Measurements from ENCODE around the gene KCNJ12. TPM values are rescaled to one million over a fixed set of nuclear protein-coding genes. Genes with fewer than 3 reads are reported as not detected.
"Not testable (repeated sequence)": the region's sequence is repeated elsewhere in the genome, so short reads cannot be mapped to it uniquely, and the experiment has no call there.

Gene KCNJ12
- total RNA-seq, 2 experiments from 2014 or later = not detected

DNA sequence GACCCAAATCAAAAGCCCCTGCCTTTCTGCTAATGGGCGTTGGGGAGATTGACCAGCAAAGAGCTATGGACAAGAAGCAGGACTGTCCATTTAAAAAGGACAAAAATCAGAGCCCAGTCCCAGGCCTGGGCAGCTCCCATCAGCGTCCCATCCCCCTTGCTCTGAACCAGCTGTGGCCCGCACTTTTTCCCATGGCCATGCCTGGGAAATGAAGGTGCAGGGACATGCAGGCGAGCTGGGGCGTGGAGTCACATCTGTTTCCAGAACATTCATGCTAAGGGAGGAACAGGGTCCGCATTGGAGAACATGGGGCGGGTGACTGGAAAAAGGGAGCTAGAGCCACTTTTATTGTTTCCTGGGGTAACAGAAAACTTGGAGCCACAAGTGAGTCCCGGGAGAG, 50.7 kb downstream of the KCNJ12 start:
- intact Hi-C loops (cut with micrococcal nuclease) = loop anchor here (10.0 kb wide), 1 partner anchor 278 kb away; no protein-coding TSS in a partner anchor
- H3K9me3 Mint-ChIP-seq = not testable (repeated sequence)

DNA sequence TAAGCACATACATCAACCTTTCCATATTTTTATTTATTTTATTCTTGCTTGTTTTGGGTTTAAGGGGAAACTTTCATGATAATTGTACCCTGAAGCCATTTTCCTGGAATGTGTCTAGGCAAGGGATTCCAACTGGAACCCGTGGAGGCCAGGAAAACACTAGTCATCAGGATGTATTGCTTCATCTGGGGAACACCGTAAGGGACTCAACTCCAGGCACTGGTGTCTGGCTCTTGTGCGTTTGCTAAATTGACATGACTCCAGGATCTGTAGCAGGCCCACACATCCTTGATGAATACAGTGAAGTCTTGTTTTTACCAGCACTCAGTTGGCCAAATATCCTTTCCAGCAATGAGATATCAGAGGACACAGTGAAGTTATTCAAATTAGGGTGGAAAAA, 51.6 kb downstream of the KCNJ12 start:
- DNase-seq = not testable (repeated sequence)

More for the DNA sequence above, 50.7 kb downstream of the KCNJ12 start:
- DNase-seq; H3K36me3 Mint-ChIP-seq (ENCODE audit: low read depth); H3K27ac Mint-ChIP-seq; H3K27me3 Mint-ChIP-seq (ENCODE audit: low read depth); CTCF ChIA-PET; H3K4me1 Mint-ChIP-seq (ENCODE audit: low read depth); H3K4me3 Mint-ChIP-seq: not testable (repeated sequence)

DNA sequence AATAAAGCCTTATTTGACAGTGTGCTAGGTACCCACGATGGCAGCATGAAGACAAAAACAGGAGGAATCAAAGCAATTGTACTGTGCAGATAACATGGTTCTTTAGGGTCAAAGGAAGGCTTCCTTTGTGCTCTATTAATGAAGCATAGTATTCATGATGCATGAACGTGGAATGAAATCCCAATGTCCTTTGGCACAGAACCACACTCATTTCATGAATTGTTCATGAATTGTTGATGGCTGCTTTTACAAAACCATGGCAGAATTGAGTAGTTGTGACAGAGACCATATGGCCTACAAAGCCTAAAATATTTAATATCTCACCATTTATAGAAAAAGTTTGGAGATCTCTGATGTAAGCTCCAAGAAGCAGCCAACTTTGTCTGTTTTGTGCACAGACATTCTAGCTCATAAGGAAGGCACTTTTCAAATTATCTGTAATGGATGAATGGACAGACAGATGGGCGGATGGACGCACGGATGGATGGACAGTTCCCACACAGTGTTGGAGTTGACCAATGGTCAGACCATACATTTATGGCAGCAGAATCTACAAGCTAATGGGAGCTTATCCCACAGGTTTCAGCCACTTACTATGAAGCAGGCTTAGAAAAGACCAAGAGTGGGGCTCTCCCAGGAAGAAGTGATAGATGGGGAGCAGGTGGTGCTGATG, 52.7 kb downstream of the KCNJ12 start:
- intact Hi-C loops (cut with micrococcal nuclease) = loop anchor here (10.0 kb wide), 1 partner anchor 276 kb away; no protein-coding TSS in a partner anchor
- H3K4me1 Mint-ChIP-seq (ENCODE audit: low read depth); DNase-seq; H3K9me3 Mint-ChIP-seq; H3K4me3 Mint-ChIP-seq; H3K36me3 Mint-ChIP-seq (ENCODE audit: low read depth); CTCF ChIA-PET; H3K27me3 Mint-ChIP-seq (ENCODE audit: low read depth); H3K27ac Mint-ChIP-seq: not testable (repeated sequence)

More for the DNA sequence above, 51.6 kb downstream of the KCNJ12 start:
- H3K36me3 Mint-ChIP-seq (ENCODE audit: low read depth); H3K27ac Mint-ChIP-seq; CTCF ChIA-PET; H3K9me3 Mint-ChIP-seq; H3K4me1 Mint-ChIP-seq (ENCODE audit: low read depth); H3K4me3 Mint-ChIP-seq; H3K27me3 Mint-ChIP-seq (ENCODE audit: low read depth): not testable (repeated sequence)
- intact Hi-C loops (cut with micrococcal nuclease) = loop anchor here (10.0 kb wide), 1 partner anchor 277 kb away; no protein-coding TSS in a partner anchor

DNA sequence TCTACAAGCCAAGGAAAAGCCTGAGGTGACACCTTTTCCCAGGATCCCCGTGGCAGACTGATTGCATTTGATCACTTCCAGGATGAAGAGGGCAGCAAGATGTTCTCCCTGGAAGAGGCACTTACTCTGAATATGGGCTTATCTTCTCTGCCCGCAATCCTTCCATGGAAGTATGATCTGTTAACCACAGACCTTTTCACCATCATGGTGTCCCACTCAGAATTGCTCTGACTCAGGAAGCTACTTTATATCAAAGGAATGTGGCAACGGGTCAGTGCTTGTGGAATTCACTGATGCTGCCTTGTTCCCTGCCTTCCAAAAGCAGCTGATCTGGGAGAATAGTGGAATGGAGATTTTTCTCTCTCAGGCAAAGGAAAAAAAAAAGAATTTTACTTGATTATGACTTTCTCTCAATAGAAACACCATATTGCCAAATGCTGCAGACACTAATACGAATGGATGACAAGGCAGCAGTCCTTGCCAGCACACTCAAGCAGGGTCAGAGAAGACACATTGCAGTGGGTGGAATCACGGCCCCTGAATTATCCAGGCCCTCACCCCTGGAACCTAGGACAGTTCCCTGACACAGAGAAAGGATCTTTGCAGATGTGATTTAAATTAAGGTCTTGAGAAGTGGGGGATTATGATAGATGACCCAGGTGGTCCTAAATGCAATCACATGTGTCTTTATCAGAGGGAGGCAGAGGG, 53.9 kb downstream of the KCNJ12 start:
- H3K9me3 Mint-ChIP-seq; CTCF ChIA-PET; DNase-seq; H3K36me3 Mint-ChIP-seq (ENCODE audit: low read depth); H3K27me3 Mint-ChIP-seq (ENCODE audit: low read depth); H3K4me3 Mint-ChIP-seq; H3K4me1 Mint-ChIP-seq (ENCODE audit: low read depth); H3K27ac Mint-ChIP-seq: not testable (repeated sequence)
- intact Hi-C loops (cut with micrococcal nuclease) = loop anchor here (10.0 kb wide), 1 partner anchor 275 kb away; no protein-coding TSS in a partner anchor

DNA sequence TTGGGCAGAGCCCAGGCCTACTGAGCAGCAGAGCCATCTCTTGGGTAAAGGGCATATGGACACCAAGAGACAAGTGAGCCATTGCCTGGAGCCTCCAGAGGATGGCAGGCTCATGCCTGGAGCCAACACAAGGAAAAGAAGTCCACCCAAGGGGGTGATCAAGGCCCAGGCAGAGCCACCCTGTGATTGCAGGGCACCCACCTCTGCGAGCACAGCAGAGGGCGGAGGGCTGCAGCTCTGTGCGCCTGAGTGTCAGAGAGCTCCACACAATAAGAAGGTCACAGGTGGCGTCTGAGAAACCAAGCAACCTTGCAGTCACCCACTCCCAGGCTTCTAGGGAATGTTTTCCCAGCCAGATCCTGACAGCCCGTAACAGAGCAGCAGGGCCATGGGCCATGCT, 57.8 kb downstream of the KCNJ12 start:
- intact Hi-C loops (cut with micrococcal nuclease); H3K27ac Mint-ChIP-seq; CTCF ChIA-PET; DNase-seq; H3K4me3 Mint-ChIP-seq; H3K9me3 Mint-ChIP-seq; H3K4me1 Mint-ChIP-seq (ENCODE audit: low read depth); H3K36me3 Mint-ChIP-seq (ENCODE audit: low read depth); H3K27me3 Mint-ChIP-seq (ENCODE audit: low read depth): not testable (repeated sequence)

DNA sequence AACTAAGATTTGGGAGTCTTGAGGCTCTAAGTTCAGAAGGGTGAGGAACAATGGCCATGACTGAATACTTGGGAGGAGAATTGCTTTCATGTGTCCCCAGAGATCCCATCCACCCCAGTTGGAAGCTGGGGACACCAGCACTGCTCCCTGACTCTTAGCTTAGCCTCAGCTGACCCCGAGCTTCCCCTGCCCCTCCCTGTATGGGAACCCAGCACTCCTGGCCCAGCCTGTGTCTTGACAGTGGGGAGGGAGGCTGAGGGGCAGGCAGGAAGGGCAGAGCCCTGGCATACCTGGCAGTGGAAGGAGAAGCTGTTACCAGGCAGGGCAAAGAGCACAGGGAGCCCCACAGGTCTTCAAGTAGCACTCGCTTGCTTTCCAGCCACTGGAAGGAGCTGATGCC, 58.8 kb downstream of the KCNJ12 start:
- CTCF ChIA-PET; H3K36me3 Mint-ChIP-seq (ENCODE audit: low read depth): not testable (repeated sequence)

DNA sequence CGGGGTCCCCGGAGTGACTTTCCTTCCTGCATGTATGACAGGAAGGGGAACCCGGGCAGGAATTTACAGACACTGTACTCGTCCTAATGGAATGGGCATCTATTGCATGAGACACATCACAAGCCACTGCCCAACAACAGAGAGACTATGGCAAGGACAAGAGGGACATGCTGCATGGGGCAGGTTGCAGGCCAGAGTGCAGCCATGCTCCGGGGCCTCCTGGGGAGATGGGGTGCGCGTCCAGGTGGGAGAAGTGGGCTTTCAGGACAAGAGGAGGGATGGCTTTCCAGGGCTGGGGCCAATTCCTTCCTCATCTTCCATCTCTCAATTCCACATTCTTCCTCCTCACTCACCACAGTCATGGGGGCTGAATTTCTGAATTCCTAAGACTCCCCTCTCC, 60.3 kb downstream of the KCNJ12 start:
- DNase-seq; H3K9me3 Mint-ChIP-seq; intact Hi-C loops (cut with micrococcal nuclease); H3K36me3 Mint-ChIP-seq (ENCODE audit: low read depth); H3K27me3 Mint-ChIP-seq (ENCODE audit: low read depth); H3K4me3 Mint-ChIP-seq; H3K27ac Mint-ChIP-seq; CTCF ChIA-PET; H3K4me1 Mint-ChIP-seq (ENCODE audit: low read depth): not testable (repeated sequence)

More for the DNA sequence above, 58.8 kb downstream of the KCNJ12 start:
- H3K4me1 Mint-ChIP-seq (ENCODE audit: low read depth); H3K9me3 Mint-ChIP-seq; H3K27ac Mint-ChIP-seq; H3K4me3 Mint-ChIP-seq; intact Hi-C loops (cut with micrococcal nuclease); DNase-seq; H3K27me3 Mint-ChIP-seq (ENCODE audit: low read depth): not testable (repeated sequence)

DNA sequence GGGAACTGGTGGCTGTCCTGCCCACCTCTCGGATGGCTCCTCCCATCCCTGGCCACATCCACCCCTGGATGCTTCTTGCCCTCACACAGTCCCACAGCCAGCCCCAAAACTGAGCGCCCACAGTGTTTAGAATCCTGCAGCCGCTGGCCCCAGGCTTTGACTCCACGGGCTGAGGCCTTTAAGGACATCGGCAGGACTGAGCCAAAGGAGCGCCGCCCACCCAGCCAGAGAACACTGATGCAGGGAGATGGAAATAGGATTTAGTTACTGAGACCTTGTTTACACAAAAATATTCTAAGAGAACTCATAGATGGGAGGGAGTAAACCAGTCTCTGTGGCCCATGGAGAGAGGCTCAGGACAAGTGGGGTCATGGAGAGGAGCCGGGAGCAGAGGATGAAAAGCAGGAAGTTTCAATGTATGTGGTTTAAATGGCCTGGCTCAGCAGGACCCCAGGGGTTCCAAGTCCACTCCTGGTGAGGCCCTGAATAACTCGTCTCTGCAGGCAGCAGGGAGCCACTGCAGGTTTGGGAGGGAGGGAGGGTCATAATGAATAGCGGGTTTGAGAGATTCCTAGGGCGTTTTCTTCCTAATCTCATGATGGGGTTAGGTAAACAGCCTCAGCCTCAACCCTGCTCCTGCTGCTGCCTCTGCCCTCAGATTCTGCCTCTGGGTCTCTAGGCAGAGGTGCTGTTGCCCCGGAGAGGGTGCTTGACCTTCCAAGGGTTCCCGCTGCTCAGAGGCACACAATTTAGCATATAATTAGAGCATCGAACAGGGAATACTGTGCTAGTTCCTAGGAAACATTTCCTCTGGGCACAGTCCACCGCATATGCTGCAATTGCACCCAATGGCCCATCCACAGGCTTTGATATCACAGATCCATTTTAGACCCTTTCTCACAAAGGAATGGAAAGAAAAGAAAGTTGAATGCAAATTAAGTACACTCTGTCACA, 61.0 kb downstream of the KCNJ12 start:
- H3K27me3 Mint-ChIP-seq (ENCODE audit: low read depth); DNase-seq; H3K4me3 Mint-ChIP-seq; intact Hi-C loops (cut with micrococcal nuclease); H3K9me3 Mint-ChIP-seq; H3K36me3 Mint-ChIP-seq (ENCODE audit: low read depth); CTCF ChIA-PET; H3K27ac Mint-ChIP-seq; H3K4me1 Mint-ChIP-seq (ENCODE audit: low read depth): not testable (repeated sequence)

DNA sequence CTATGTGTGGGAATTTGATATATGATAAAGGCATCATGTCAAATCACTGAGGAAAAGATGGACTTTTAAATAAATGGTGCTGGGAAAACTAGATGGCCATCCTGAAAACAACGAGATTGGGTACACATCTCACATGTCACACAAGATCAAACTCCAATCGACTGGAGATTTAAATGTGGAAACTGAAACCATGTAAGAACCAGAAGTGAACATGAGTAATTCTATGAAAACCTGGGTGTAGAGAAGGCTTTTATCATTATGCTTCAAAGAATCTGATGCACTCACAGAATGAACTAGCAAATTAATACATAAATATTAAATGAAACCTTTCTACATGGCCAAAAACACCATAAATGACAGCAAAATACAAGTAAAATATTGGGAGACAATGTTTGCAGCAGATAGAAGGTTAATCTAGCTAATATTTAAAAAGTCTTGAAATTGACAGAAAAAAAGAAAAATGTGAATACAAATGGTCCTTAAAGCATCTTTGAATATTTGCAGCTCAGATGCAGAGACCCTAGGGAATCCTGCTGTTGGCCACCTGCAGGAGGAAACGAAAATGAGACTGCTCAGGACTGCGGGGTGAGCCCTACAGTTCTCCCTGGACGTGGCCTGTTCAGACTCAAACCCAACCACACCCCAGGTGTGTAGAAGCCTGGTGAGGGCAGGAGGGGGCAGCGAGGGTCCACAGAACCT, 62.3 kb downstream of the KCNJ12 start:
- H3K9me3 Mint-ChIP-seq; intact Hi-C loops (cut with micrococcal nuclease); CTCF ChIA-PET; H3K27ac Mint-ChIP-seq; H3K36me3 Mint-ChIP-seq (ENCODE audit: low read depth); H3K4me1 Mint-ChIP-seq (ENCODE audit: low read depth); H3K4me3 Mint-ChIP-seq; DNase-seq; H3K27me3 Mint-ChIP-seq (ENCODE audit: low read depth): not testable (repeated sequence)

DNA sequence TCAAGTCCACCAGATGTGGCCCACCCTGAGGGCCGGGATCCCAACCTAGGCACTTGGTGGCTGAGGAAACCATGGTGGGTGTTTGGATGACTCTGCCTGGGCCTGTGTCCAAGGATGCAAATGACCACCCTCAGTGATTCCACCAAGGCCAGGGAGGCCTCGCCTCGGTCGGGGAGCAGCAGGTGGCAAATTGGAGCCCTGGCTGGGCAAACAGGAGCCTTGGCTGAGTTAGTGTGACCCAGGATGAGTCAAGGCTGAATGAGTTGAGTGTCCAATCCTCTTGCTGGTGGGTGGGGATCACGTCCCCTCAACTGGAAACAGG, 62.8 kb downstream of the KCNJ12 start:
- H3K4me1 Mint-ChIP-seq (ENCODE audit: low read depth); H3K27me3 Mint-ChIP-seq (ENCODE audit: low read depth); H3K27ac Mint-ChIP-seq; intact Hi-C loops (cut with micrococcal nuclease); H3K4me3 Mint-ChIP-seq; DNase-seq; H3K9me3 Mint-ChIP-seq; H3K36me3 Mint-ChIP-seq (ENCODE audit: low read depth); CTCF ChIA-PET: not testable (repeated sequence)

DNA sequence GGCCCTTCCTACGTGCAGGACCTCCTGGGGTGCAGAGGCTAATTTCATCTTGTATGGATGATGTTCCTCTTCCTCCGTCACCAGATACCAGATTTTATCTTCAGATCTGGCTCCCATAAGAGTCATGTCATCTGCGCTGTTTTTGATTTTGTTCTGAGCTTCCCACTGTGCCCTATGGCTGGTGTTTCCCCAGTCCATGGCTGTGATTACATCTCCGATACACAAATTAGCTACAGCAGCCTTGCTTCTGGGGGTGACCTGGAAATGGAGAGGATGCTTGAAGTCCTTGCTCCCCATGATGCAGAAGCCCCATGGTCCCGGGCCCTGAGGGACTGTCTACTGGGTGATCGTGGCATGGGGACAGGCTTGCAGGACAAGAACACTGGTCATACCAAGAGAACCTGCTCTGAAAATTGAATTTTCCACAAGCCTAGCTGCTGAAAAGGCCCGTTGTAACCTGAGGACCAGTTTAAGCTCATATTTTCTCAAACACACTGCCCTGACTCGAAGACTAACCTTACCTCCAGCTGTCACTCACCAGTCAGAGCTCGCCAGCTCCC, 69.0 kb downstream of the KCNJ12 start:
- no peak for DNase-seq
- Mint-ChIP-seq H3K9me3 (peaks cover 4% of the 10 kb centered on the region), H3K36me3 (ENCODE audit: low read depth) (no peaks in the 10 kb centered on the region), H3K4me3 (no peak overlapping the region), H3K27ac (no peak overlapping the region), H3K27me3 (ENCODE audit: low read depth) (peaks cover 4% of the 10 kb centered on the region), H3K4me1 (ENCODE audit: low read depth) (no peaks in the 10 kb centered on the region)
- intact Hi-C loops (cut with micrococcal nuclease) = no loop called here
- CTCF ChIA-PET = no interaction called here

DNA sequence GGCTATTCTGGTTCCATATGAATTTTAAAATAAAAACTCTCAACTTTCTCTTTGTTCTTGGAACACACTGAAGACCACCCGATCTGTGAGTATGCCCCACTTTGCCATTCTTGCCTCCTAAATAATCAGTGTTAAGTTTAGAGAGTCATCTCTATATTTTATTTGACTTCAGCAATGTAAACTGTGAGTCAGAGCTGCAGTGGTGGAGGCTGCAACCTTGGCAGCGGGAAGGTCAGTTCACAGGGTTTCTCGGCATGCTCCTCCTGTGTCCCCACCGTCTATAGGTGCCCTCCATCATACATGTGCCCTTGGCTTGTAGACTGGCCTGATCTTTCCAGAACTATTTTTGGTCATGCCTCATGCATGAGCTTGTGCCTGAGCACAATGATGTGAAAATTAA, 71.4 kb downstream of the KCNJ12 start:
- H3K4me1 Mint-ChIP-seq (ENCODE audit: low read depth); intact Hi-C loops (cut with micrococcal nuclease); H3K27ac Mint-ChIP-seq; H3K4me3 Mint-ChIP-seq; H3K9me3 Mint-ChIP-seq; H3K36me3 Mint-ChIP-seq (ENCODE audit: low read depth); CTCF ChIA-PET; H3K27me3 Mint-ChIP-seq (ENCODE audit: low read depth); DNase-seq: not testable (repeated sequence)
